8988T (cell line): ENCODE data around the gene FAM13A.

Source experiments
- DNase-seq: peaks from one replicate; pipeline ENCODE4 v3.0.0; 2011

FAM13A gene

GRCh38 chr4:88738180-88738579, 318.8 kb downstream of the FAM13A start:
- no peak for DNase-seq

GRCh38 chr4:88737307-88737941, 319.6 kb downstream of the FAM13A start:
- DNase-seq, result no peak

GRCh38 chr4:88736264-88736663, 320.7 kb downstream of the FAM13A start:
- no peak for DNase-seq

GRCh38 chr4:88735564-88735963, 321.4 kb downstream of the FAM13A start:
- no peak for DNase-seq

GRCh38 chr4:88734403-88734949, 322.5 kb downstream of the FAM13A start:
- DNase-seq, result no peak

GRCh38 chr4:88732714-88733368, 324.1 kb downstream of the FAM13A start:
- DNase-seq, result no peak

GRCh38 chr4:88731381-88731780, 325.6 kb downstream of the FAM13A start:
- DNase-seq, result no peak

GRCh38 chr4:88730811-88731210, 326.2 kb downstream of the FAM13A start:
- DNase-seq, result no peak

- DNase-seq, result no peak
Observed at GRCh38 chr4:88729146-88729760, 327.7 kb downstream of the FAM13A start.

GRCh38 chr4:88728146-88728545, 328.8 kb downstream of the FAM13A start:
- no peak for DNase-seq

- DNase-seq, result no peak
Observed at GRCh38 chr4:88725986-88726385, 331.0 kb downstream of the FAM13A start.

- DNase-seq, result no peak
Observed at GRCh38 chr4:88725143-88725542, 331.8 kb downstream of the FAM13A start.

- DNase-seq, result no peak
Observed at GRCh38 chr4:88724406-88724805, 332.6 kb downstream of the FAM13A start.

GRCh38 chr4:88722828-88723227, 334.2 kb downstream of the FAM13A start:
- DNase-seq, result no peak

- no peak for DNase-seq
Observed at GRCh38 chr4:88722276-88722780, 334.7 kb downstream of the FAM13A start.

- DNase-seq, result no peak
Observed at GRCh38 chr4:88720451-88721428, 336.2 kb downstream of the FAM13A start.

- DNase-seq, result no peak
Observed at GRCh38 chr4:88719381-88719780, 337.6 kb downstream of the FAM13A start.

- no peak for DNase-seq
Observed at GRCh38 chr4:88718098-88718497, 338.9 kb downstream of the FAM13A start.

GRCh38 chr4:88713782-88714181, 343.2 kb downstream of the FAM13A start:
- DNase-seq, result no peak

- no peak for DNase-seq
Observed at GRCh38 chr4:88709989-88710388, 347.0 kb downstream of the FAM13A start.

GRCh38 chr4:88706574-88706973, 350.4 kb downstream of the FAM13A start:
- no peak for DNase-seq

GRCh38 chr4:88705805-88706492, 351.0 kb downstream of the FAM13A start:
- no peak for DNase-seq
